ENCODE data around the gene OSMR.

GRCh38 chr5:38858839-38859238 lies 13.0 kb downstream of the OSMR start:
- TF ChIP-seq, protein P1, sequence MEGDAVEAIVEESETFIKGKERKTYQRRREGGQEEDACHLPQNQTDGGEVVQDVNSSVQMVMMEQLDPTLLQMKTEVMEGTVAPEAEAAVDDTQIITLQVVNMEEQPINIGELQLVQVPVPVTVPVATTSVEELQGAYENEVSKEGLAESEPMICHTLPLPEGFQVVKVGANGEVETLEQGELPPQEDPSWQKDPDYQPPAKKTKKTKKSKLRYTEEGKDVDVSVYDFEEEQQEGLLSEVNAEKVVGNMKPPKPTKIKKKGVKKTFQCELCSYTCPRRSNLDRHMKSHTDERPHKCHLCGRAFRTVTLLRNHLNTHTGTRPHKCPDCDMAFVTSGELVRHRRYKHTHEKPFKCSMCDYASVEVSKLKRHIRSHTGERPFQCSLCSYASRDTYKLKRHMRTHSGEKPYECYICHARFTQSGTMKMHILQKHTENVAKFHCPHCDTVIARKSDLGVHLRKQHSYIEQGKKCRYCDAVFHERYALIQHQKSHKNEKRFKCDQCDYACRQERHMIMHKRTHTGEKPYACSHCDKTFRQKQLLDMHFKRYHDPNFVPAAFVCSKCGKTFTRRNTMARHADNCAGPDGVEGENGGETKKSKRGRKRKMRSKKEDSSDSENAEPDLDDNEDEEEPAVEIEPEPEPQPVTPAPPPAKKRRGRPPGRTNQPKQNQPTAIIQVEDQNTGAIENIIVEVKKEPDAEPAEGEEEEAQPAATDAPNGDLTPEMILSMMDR (IDR thresholded peaks at IDR 0.05; ENCODE audit: insufficient read depth, low read length, poor library complexity, severe bottlenecking) = no peak
- no peak for TF ChIP-seq EZH2phosphoT487 (conservative IDR thresholded peaks at IDR 0.05; ENCODE audit: low read length)
